SU-DHL-6 (cell line): ENCODE data around the gene KCNA2.

Experiments used
- CTCF ChIP-seq: fragments of 200-600 bp; sonication (generic); IDR thresholded peaks from one replicate; pipeline ENCODE4 v1.5.1; 2017; ENCODE audit warnings: antibody characterized with exemption, mild to moderate bottlenecking, low read length, moderate library complexity; ENCODE audit not compliant: insufficient read depth, poor library complexity, severe bottlenecking
- EZH2phosphoT487 ChIP-seq: fragments of 200-600 bp; sonication (generic), shearing (Covaris generic); conservative IDR thresholded peaks from 2 replicates; pipeline ENCODE4 v1.6.1; 2018; ENCODE audit warnings: mild to moderate bottlenecking, antibody characterized with exemption, low read length, moderate library complexity, mixed read lengths

- no peak for TF ChIP-seq CTCF
- TF ChIP-seq EZH2phosphoT487 = no peak
These were observed 14.1 kb upstream of the KCNA2 start for GRCh38 chr1:110620250-110620615.
